Hepatic stellate cell (primary cell): Measurements from ENCODE around the gene CDKAL1.

Experiments used
- DNase-seq: peaks from one replicate; pipeline ENCODE4 v3.0.0; 2011; ENCODE audit warnings: low spot score

The CDKAL1 gene

GRCh38 chr6:20678831-20679352 lies 144.6 kb downstream of the CDKAL1 start:
- DNase-seq, result no peak

- DNase-seq, result no peak
These were observed 146.5 kb downstream of the CDKAL1 start for GRCh38 chr6:20680697-20681165.

GRCh38 chr6:20681243-20681684 lies 147.0 kb downstream of the CDKAL1 start:
- DNase-seq, result no peak

GRCh38 chr6:20684474-20684873 lies 150.2 kb downstream of the CDKAL1 start:
- no peak for DNase-seq

- DNase-seq, result no peak
These were observed 151.9 kb downstream of the CDKAL1 start for GRCh38 chr6:20686142-20686541.

- no peak for DNase-seq
These were observed 153.2 kb downstream of the CDKAL1 start for GRCh38 chr6:20687494-20687893.

- no peak for DNase-seq
These were observed 154.6 kb downstream of the CDKAL1 start for GRCh38 chr6:20688710-20689500.

- DNase-seq, result no peak
These were observed 156.9 kb downstream of the CDKAL1 start for GRCh38 chr6:20691185-20691584.

- DNase-seq, result no peak
These were observed 157.8 kb downstream of the CDKAL1 start for GRCh38 chr6:20692023-20692422.

- DNase-seq, result no peak
These were observed 159.3 kb downstream of the CDKAL1 start for GRCh38 chr6:20693466-20694063.

GRCh38 chr6:20696676-20697075 lies 162.4 kb downstream of the CDKAL1 start:
- DNase-seq, result no peak

- DNase-seq, result no peak
These were observed 164.4 kb downstream of the CDKAL1 start for GRCh38 chr6:20698675-20699074.

GRCh38 chr6:20699402-20699801 lies 165.1 kb downstream of the CDKAL1 start:
- no peak for DNase-seq

GRCh38 chr6:20700375-20700774 lies 166.1 kb downstream of the CDKAL1 start:
- no peak for DNase-seq

- no peak for DNase-seq
These were observed 168.1 kb downstream of the CDKAL1 start for GRCh38 chr6:20702366-20702765.

GRCh38 chr6:20703049-20703448 lies 168.8 kb downstream of the CDKAL1 start:
- no peak for DNase-seq

GRCh38 chr6:20704325-20705025 lies 170.2 kb downstream of the CDKAL1 start:
- DNase-seq, result no peak

GRCh38 chr6:20705741-20706140 lies 171.5 kb downstream of the CDKAL1 start:
- no peak for DNase-seq

- no peak for DNase-seq
These were observed 172.1 kb downstream of the CDKAL1 start for GRCh38 chr6:20706238-20706938.

- no peak for DNase-seq
These were observed 172.8 kb downstream of the CDKAL1 start for GRCh38 chr6:20706939-20707485.

- DNase-seq, result no peak
These were observed 173.6 kb downstream of the CDKAL1 start for GRCh38 chr6:20707870-20708269.
